Thyroid gland (tissue), 4 donors: Measurements from ENCODE around the gene BRAT1.

Experiments used
- CTCF ChIP-seq, 6 experiments: fragments of 200-600 bp in 3 of 6; fragments of 450-650 bp in 3 of 6; sonication (generic) in 3 of 6; IDR thresholded peaks; one replicate each; pipeline ENCODE4 v1.5.1; 2016 to 2019; ENCODE audit warnings: antibody characterized with exemption in 6 of 6, mild to moderate bottlenecking in 2 of 6, inconsistent platforms in 1 of 6, moderate library complexity in 1 of 6
- POLR2A ChIP-seq, 2 donors: fragments of 450-650 bp; IDR thresholded peaks; one replicate each; pipeline ENCODE4 v1.6.1; 2017; ENCODE audit warnings: antibody characterized with exemption in 2 of 2, mild to moderate bottlenecking in 2 of 2, moderate library complexity in 1 of 2

DNA sequence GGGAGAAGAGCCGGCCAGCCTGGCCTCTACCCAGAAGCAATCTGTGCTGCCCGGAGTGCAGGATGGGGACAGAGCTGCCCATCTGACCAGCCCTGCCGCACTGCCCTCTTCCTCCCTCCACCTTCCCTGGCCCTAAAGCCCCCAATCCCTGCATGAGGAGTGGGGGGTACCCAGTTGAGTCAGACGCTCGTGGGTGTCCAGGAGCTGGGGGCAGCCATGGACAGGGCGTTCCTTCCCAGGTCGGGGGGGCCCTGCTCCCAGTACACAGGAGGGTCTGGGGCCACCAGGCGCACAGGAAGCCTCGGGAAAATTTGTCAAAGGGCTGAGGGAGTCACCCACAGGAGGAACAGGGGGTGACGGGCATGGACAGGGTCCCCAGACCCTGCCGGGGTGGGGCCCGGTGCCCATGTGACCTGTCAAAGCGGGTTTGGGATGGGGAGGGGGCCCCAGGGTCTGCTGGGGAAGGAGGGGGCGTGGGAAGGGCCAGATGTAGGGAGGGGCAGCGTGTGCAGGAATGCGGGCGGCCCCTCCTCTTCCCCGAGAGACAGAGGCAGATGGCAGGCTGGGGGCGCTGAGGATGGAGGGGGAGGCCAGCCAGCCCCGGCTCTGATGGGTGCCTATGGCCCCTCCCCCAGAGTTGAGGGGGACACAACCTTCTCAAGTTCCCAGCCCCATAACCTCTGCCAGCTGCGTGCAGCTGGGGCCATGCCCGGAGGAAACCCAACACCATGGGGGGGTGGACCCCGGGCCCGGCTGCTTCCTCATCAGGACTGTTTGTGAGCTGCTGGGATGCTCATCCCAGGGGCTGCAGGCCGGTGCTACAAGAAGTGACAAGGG lies 57.6 kb downstream of the BRAT1 start:
- TF ChIP-seq CTCF (IDR thresholded peaks at IDR 0.05) (no peak), POLR2A (IDR thresholded peaks at IDR 0.05) (no peak)
